Activated CD8-positive, alpha-beta T cell treated with anti-CD3 and anti-CD28 coated beads for 36 hours (primary cell): ENCODE measurements around the gene PLD5. TPM values are rescaled to one million over a fixed set of nuclear protein-coding genes. Genes with fewer than 3 reads are reported as not detected.

Source experiments
- ATAC-seq: fragments of 200-7000 bp; cut with Tn5 transposase; one replicate; pipeline ENCODE4 v1.10.0; 2021; ENCODE audit warnings: mild to moderate bottlenecking, moderate library complexity
- CTCF ChIA-PET: fragments of 350-600 bp; sonication (Branson Sonifier 250); formaldehyde crosslinking; loops from one replicate; lab custom pipeline; 2021; ENCODE audit warnings: antibody characterized with exemption; lab: Charles Lee
- POLR2A ChIA-PET: fragments of 350-600 bp; sonication (Branson Sonifier 250); formaldehyde crosslinking; loops from one replicate; lab custom pipeline; 2021; ENCODE audit warnings: antibody characterized with exemption; lab: Charles Lee
- DNase-seq: peaks from one replicate; pipeline ENCODE4 v3.0.0-alpha.2; 2020
- H3K27ac Mint-ChIP-seq: one replicate; pipeline ENCODE4 v1.8.0; 2021; ENCODE audit warnings: mild to moderate bottlenecking, mixed read lengths
- H3K27me3 Mint-ChIP-seq: one replicate; pipeline ENCODE4 v1.8.0; 2021; ENCODE audit warnings: mixed read lengths
- H3K36me3 Mint-ChIP-seq: one replicate; pipeline ENCODE4 v1.8.0; 2021; ENCODE audit warnings: low read depth, mixed read lengths
- H3K4me1 Mint-ChIP-seq: one replicate; pipeline ENCODE4 v1.8.0; 2021; ENCODE audit warnings: low read depth, mixed read lengths
- H3K4me3 Mint-ChIP-seq: one replicate; pipeline ENCODE4 v1.8.0; 2021; ENCODE audit warnings: mild to moderate bottlenecking, moderate library complexity, mixed read lengths
- H3K9me3 Mint-ChIP-seq: one replicate; pipeline ENCODE4 v1.8.0; 2021; ENCODE audit warnings: mixed read lengths
- intact Hi-C: fragments of 100-400 bp; cut with micrococcal nuclease; formaldehyde crosslinking; loops from one replicate; pipeline ENCODE4 v1.10.0; 2022
- total RNA-seq, 2 experiments: library from RNA; stranded (reverse); gene quantifications; one replicate each; pipeline ENCODE4 v1.2.3, GENCODE V29; 2021
- TF ChIP-seq, protein P1 (sequence below): fragments of 200-600 bp; IDR thresholded peaks from one replicate; pipeline ENCODE4 v1.8.0; 2022; ENCODE audit warnings: antibody characterized with exemption, mild to moderate bottlenecking

Gene PLD5
- total RNA-seq, 2 experiments from 2014 or later: not detected

DNA sequence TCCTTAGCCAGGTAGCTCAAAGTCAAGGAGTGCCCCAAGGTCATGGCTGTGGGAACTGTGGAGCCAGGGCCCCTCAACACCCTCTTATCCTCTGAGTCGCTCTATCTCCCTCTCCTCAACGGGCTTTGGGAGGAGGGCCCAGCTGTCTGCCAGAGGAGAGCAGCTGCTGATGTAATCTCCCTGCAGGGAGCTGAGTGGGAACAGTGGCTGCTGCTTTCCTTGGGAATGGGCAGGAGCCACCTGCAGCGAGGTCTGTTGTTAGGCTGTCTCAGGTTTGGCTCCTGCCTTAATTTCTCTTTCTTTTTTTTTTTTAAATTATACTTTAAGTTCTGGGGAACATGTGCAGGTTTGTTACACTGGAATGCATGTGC, 466.8 kb downstream of the PLD5 start:
- ATAC-seq: no peak
- Mint-ChIP-seq H3K27ac (no peak overlapping the region), H3K36me3 (no peaks in the 10 kb centered on the region), H3K27me3 (no peaks in the 10 kb centered on the region), H3K4me1 (no peaks in the 10 kb centered on the region), H3K9me3 (no peaks in the 10 kb centered on the region), H3K4me3 (no peak overlapping the region)
- ChIA-PET POLR2A (no interaction called here), CTCF (no interaction called here)
- TF ChIP-seq, protein P1, sequence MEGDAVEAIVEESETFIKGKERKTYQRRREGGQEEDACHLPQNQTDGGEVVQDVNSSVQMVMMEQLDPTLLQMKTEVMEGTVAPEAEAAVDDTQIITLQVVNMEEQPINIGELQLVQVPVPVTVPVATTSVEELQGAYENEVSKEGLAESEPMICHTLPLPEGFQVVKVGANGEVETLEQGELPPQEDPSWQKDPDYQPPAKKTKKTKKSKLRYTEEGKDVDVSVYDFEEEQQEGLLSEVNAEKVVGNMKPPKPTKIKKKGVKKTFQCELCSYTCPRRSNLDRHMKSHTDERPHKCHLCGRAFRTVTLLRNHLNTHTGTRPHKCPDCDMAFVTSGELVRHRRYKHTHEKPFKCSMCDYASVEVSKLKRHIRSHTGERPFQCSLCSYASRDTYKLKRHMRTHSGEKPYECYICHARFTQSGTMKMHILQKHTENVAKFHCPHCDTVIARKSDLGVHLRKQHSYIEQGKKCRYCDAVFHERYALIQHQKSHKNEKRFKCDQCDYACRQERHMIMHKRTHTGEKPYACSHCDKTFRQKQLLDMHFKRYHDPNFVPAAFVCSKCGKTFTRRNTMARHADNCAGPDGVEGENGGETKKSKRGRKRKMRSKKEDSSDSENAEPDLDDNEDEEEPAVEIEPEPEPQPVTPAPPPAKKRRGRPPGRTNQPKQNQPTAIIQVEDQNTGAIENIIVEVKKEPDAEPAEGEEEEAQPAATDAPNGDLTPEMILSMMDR: no peak
- no peak for DNase-seq
- intact Hi-C loops: no loop called here

DNA sequence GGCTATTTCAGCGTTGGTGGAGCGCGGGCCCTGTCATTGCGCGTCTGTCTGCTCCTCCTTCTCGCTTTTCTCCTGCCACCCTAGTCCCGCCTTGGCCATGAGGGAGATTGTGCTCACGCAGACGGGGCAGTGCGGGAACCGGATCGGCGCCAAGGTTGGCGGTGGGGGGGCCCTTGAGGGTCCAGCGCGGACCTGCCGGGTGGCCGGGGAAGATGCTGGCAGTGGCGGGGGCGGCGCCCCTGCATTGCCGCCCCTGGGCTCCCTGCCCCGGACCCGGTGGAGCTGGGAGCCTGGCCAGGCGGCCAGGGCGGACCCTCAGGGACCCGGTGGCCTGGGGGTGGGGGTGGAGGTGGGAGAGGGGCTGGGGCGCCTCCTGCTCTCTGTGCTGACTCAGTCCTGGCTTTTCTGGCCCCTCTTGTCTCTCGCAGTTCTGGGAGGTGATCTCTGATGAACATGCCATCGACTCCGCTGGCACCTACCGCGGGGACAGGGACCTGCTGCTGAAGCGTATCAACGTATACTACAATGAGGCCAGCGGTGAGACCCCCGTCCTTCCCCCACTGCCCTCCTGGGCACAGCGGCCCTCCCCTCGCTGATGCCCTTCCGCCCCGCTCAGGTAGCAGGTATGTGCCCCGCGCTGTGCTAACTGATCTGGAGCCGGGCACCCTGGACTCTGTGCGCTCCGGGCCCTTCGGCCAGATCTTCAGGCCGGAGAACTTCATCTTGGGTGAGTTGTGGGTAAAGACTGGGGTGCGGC, 467.3 kb downstream of the PLD5 start:
- intact Hi-C loops: no loop called here
- POLR2A ChIA-PET: no interaction called here
- H3K36me3 Mint-ChIP-seq: no peaks in the 10 kb centered on the region
- DNase-seq: no peak
- H3K27ac Mint-ChIP-seq: no peak overlapping the region
- no peaks in the 10 kb centered on the region for H3K4me1 Mint-ChIP-seq
- TF ChIP-seq, protein P1: no peak
- no peak for ATAC-seq
- no peaks in the 10 kb centered on the region for H3K27me3 Mint-ChIP-seq
- no peak overlapping the region for H3K4me3 Mint-ChIP-seq
- CTCF ChIA-PET: interaction anchor here (0.6 kb wide), 1 partner anchor 16 kb away, joined by 3 read pairs; no protein-coding TSS in a partner anchor
- no peaks in the 10 kb centered on the region for H3K9me3 Mint-ChIP-seq

DNA sequence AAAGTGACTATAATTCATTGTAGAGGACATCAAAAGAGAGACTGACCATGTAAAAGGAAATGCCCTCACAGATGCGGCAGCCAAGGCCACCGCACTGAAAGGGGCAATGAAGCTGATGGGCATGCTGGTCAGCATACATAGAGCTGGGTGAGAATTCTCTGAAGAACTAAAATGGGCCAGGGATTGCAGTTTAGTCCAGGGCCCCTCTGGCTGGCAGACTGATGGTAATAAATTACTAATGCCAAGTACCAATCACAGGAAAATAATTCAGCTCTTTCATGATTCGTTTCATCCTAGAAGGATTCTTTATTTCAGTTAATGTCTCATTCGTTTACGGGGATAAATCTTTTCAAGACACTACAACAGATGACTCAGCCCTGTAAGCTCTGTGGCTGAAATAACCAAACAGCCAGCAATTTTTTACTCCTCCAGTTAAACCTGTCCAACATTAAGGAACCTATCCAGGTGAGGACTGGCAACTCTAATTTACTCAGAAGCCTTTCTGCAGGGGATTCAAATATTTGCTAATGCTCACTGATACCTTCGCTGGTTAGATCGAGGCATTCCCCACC, 468.7 kb downstream of the PLD5 start:
- Mint-ChIP-seq H3K27ac (no peak overlapping the region), H3K27me3 (no peaks in the 10 kb centered on the region), H3K4me1 (no peaks in the 10 kb centered on the region), H3K36me3 (no peaks in the 10 kb centered on the region), H3K4me3 (no peak overlapping the region), H3K9me3 (no peaks in the 10 kb centered on the region)
- POLR2A ChIA-PET: no interaction called here
- ATAC-seq: no peak
- DNase-seq: no peak
- TF ChIP-seq, protein P1: no peak
- CTCF ChIA-PET: no interaction called here
- intact Hi-C loops: no loop called here

DNA sequence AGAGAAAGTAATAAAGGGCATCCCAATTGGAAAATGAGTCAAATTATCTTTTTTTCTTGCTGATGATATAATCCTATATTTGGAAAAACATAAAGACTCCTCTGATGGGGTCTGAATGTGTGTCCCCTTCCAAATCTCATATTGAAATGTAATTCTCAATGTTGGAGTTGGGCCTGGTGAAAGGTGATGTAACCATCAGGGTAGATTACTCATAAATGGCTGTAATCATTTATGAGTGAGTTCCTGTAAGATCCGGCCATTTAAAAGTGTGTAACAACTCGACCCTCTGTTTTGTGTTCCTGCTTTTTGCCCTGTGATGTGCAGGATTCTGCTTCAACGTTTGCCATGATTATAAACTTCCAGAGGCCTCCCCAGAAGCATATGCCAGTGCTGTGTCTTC, 481.3 kb downstream of the PLD5 start:
- intact Hi-C loops: no loop called here
- ChIA-PET CTCF (no interaction called here), POLR2A (no interaction called here)
- H3K9me3 Mint-ChIP-seq: peaks cover 2% of the 10 kb centered on the region
- no peaks in the 10 kb centered on the region for H3K4me1 Mint-ChIP-seq
- H3K4me3 Mint-ChIP-seq: no peak overlapping the region
- TF ChIP-seq, protein P1: no peak
- DNase-seq (no peak), ATAC-seq (no peak)
- no peak overlapping the region for H3K27ac Mint-ChIP-seq
- H3K27me3 Mint-ChIP-seq: peaks cover 3% of the 10 kb centered on the region
- H3K36me3 Mint-ChIP-seq: no peaks in the 10 kb centered on the region

DNA sequence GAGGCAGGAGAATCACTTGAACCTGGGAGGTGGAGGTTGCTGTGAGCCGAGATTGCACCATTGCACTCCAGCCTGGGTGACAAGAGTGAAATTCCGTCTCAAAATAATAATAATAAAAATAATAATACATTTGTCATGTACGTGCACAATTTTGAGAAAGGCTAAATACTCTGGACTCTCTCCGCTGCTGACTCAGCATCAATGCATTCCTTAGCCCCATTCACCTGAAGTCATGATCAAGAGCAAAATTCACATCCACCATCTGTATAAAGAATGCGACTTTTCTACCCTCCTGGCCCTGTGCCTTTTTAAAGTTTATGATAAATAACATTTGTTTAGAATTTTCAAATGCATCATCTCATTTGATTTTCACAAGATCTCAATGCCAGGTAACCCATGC, 490.1 kb downstream of the PLD5 start:
- H3K36me3 Mint-ChIP-seq: no peaks in the 10 kb centered on the region
- H3K4me3 Mint-ChIP-seq: no peak overlapping the region
- intact Hi-C loops: no loop called here
- H3K9me3 Mint-ChIP-seq: no peaks in the 10 kb centered on the region
- no peak for DNase-seq
- H3K4me1 Mint-ChIP-seq: no peaks in the 10 kb centered on the region
- H3K27me3 Mint-ChIP-seq: peaks cover 3% of the 10 kb centered on the region
- ChIA-PET POLR2A (no interaction called here), CTCF (no interaction called here)
- ATAC-seq: no peak
- H3K27ac Mint-ChIP-seq: no peak overlapping the region
- TF ChIP-seq, protein P1: no peak
